Nephron progenitor cell (in vitro differentiated cells): ENCODE data around the gene MX2.

Experiments used
- DNase-seq: peaks from one replicate; pipeline ENCODE4 v3.0.0; 2021
- H3K27ac Mint-ChIP-seq: 2 replicates; pipeline ENCODE4 v1.8.0; 2021; ENCODE audit warnings: mild to moderate bottlenecking, moderate library complexity, mixed read lengths
- H3K27me3 Mint-ChIP-seq: 2 replicates; pipeline ENCODE4 v1.8.0; 2021; ENCODE audit warnings: mild to moderate bottlenecking, low read depth, mixed read lengths; ENCODE audit not compliant: poor library complexity
- H3K36me3 Mint-ChIP-seq: 2 replicates; pipeline ENCODE4 v1.8.0; 2021; ENCODE audit warnings: low read depth, mixed read lengths
- H3K4me1 Mint-ChIP-seq: 2 replicates; pipeline ENCODE4 v1.8.0; 2021; ENCODE audit warnings: mixed read lengths
- H3K4me3 Mint-ChIP-seq: 2 replicates; pipeline ENCODE4 v1.8.0; 2021; ENCODE audit warnings: mild to moderate bottlenecking, moderate library complexity, mixed read lengths
- H3K9me3 Mint-ChIP-seq: 2 replicates; pipeline ENCODE4 v1.8.0; 2021; ENCODE audit warnings: mild to moderate bottlenecking, moderate library complexity, mixed read lengths
- TF ChIP-seq, protein P1 (sequence below): fragments of 200-600 bp; sonication (generic); IDR thresholded peaks from 2 replicates; pipeline ENCODE4 v1.5.0; 2021; ENCODE audit warnings: antibody characterized with exemption

The MX2 gene

DNA sequence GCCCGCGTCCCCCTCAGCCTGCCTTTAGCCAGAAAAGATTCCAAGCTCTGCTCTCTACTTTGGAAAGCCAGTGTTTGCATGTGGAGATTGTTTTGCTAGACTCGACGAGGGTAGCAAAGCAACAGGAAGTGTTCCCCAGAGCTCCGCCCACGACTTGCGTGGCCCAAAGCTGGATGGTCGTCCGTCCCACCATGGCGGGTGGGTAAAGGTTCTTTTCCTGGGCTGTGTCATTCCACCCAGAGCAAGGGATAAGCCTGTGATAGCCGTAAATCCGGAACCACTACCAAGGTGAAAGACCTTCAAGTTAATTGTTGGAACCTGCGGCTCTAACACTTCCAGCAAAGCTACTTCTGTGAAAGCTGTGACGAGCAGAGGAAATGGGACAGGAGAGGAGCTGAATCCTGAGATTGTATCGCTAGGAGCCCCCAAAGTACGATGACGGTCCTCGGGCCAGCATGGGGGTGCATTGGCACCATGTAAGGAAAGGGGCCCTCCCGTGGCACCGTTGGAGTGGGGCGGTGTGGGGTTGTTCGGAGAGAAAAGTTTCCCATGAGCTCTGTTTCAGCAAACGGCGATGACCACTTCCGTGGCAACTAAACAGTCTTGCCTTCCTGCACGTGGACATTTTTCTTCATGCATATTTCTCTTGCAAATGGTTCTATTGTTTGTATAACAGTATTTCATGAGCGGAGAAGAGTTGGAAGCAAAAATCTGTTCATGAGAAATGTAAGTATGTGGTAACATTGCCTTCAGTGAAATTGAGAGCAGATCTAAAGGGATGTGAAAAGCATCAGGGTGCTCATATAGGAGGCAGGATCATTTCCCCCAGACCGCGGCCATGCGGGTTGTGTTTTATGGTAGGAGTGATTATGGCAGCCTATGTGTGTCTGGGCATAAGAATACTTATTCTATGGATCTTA, 8.4 kb downstream of the MX2 start:
- peaks cover 36% of the 10 kb centered on the region for H3K4me1 Mint-ChIP-seq
- H3K36me3 Mint-ChIP-seq, result no peaks in the 10 kb centered on the region
- peaks cover 11% of the 10 kb centered on the region for H3K27me3 Mint-ChIP-seq
- no peak for DNase-seq
- no peaks in the 10 kb centered on the region for H3K9me3 Mint-ChIP-seq
- H3K27ac Mint-ChIP-seq, result no peak overlapping the region
- H3K4me3 Mint-ChIP-seq, result peak overlapping the region; percentile 48
- TF ChIP-seq, protein P1, sequence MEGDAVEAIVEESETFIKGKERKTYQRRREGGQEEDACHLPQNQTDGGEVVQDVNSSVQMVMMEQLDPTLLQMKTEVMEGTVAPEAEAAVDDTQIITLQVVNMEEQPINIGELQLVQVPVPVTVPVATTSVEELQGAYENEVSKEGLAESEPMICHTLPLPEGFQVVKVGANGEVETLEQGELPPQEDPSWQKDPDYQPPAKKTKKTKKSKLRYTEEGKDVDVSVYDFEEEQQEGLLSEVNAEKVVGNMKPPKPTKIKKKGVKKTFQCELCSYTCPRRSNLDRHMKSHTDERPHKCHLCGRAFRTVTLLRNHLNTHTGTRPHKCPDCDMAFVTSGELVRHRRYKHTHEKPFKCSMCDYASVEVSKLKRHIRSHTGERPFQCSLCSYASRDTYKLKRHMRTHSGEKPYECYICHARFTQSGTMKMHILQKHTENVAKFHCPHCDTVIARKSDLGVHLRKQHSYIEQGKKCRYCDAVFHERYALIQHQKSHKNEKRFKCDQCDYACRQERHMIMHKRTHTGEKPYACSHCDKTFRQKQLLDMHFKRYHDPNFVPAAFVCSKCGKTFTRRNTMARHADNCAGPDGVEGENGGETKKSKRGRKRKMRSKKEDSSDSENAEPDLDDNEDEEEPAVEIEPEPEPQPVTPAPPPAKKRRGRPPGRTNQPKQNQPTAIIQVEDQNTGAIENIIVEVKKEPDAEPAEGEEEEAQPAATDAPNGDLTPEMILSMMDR, result no peak

DNA sequence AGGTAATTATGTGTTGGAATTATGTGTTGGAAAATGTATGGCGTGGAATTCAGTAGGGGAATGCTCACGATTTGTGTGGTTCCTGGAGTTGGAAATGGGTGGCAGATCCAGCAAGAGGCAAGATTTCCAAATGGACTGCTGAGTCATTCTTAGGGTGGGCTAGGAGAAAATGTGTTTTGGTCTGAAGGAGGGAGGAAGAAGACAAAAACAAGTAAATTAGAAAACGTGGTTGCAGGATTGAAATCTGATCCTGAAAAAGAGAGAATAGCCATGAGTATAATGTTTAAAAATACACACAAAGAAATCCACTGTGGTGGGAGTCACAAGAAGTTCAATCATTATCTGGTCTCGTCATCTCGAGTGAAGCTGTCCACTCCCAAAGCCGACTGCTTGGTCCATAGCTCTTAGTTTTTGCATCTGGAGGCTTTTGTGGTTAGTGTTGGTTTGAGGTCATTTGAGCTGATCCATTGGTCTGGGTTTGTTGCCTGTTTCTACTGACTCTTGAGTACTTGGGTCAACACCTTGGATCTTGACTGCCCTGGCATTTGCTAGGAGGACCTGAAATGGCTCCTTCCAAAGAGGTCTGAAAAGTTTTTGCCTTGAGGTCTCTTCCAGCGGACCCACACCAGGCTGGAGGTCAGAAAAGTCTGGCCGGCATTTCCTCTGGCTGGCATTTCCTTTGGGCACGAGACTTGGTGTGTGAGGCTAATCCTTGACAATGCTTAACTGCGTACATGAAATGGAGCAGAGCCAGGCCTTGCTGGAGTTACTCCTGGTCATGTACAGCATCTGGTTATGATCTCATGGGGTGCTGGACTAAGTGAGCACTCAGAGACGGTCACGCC, 9.2 kb downstream of the MX2 start:
- no peak for DNase-seq
- H3K9me3 Mint-ChIP-seq, result no peaks in the 10 kb centered on the region

GRCh38 chr21:41371685-41372030, 9.8 kb downstream of the MX2 start:
- Mint-ChIP-seq H3K36me3 (no peaks in the 10 kb centered on the region), H3K4me3 (no peak overlapping the region), H3K4me1 (peaks cover 33% of the 10 kb centered on the region), H3K27me3 (peaks cover 10% of the 10 kb centered on the region), H3K9me3 (no peaks in the 10 kb centered on the region), H3K27ac (no peak overlapping the region)
- DNase-seq, result no peak
- TF ChIP-seq, protein P1, result no peak

More for the DNA sequence above, 9.2 kb downstream of the MX2 start:
- H3K27me3 Mint-ChIP-seq, result peaks cover 7% of the 10 kb centered on the region
- H3K4me3 Mint-ChIP-seq, result no peak overlapping the region
- no peak overlapping the region for H3K27ac Mint-ChIP-seq
- no peaks in the 10 kb centered on the region for H3K36me3 Mint-ChIP-seq
- H3K4me1 Mint-ChIP-seq, result peaks cover 36% of the 10 kb centered on the region
- TF ChIP-seq, protein P1, result no peak

- Mint-ChIP-seq H3K27me3 (peaks cover 14% of the 10 kb centered on the region), H3K4me1 (peaks cover 17% of the 10 kb centered on the region), H3K36me3 (no peaks in the 10 kb centered on the region), H3K27ac (no peak overlapping the region), H3K9me3 (no peaks in the 10 kb centered on the region), H3K4me3 (no peak overlapping the region)
- DNase-seq, result no peak
- TF ChIP-seq, protein P1, result no peak
These were observed 11.4 kb downstream of the MX2 start for GRCh38 chr21:41373253-41373652.

DNA sequence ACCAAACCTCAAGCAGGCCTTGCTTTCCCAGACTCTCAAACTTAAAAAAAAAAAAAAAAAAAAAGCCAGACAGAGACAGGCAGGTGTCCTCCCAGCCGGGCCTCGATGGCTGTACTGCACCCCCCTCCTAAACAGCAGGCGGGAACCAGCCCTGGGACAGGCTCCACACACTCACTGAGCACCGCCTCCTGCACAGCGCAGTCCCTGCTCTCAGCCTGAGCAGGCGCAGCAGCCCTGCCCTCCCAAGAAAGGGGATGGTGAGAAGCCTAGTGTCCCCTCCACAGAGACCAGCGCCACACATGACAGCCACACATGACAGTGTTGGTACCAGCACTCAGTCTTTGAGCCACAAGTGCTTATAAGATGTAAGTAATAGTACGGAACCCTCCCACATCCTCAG, 11.9 kb downstream of the MX2 start:
- no peaks in the 10 kb centered on the region for H3K9me3 Mint-ChIP-seq
- H3K27ac Mint-ChIP-seq, result no peak overlapping the region
- TF ChIP-seq, protein P1, result no peak
- H3K27me3 Mint-ChIP-seq, result peaks cover 14% of the 10 kb centered on the region
- H3K36me3 Mint-ChIP-seq, result no peaks in the 10 kb centered on the region
- peaks cover 12% of the 10 kb centered on the region for H3K4me1 Mint-ChIP-seq
- no peak overlapping the region for H3K4me3 Mint-ChIP-seq
- DNase-seq, result no peak
